Measurements from ENCODE around the gene DNAAF5. TPM values are rescaled to one million over a fixed set of nuclear protein-coding genes. Genes with fewer than 3 reads are reported as not detected.

DNAAF5 gene
- polyA plus RNA-seq, 1 of the 3 experiments (the other 2 are of a cell fraction) = 58.5 TPM

DNA sequence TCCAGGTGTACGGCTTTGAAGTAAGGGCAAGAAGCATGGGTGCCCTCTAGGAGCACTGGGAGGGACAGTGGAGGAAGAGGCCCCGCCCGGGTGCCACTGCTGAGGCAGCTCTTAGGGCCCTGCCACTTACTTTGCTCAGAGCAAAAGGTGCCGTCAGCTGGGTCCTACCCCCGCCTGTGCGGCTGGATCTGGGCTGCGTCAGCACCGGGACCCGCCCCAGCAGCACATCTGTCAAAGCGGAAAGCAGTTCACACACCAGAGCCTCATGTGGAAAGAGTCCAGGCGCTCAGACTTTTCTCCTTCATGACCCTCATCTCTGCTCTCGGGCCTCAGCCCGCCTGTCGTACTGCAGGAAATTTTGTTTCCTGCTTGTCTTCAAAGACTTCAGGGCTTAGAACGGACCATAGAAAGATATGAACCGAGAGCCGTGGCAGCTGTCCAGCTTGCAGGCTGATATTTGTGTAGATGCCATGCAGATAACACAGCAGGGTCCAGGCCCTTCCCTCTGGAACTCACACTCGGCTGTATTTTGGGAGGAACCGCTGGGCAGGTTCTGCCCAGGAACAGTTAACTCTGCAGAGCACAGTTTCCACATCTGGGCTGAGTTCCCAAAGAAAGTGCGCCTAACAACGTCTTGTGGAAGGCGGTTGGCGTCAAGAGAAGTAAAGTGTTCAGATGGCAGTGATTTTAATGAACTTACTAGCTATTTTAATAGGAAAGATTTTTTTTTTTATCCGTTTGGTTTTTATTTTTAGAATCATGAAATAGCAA lies 44.9 kb downstream of the DNAAF5 start:
- Histone ChIP-seq H3K27me3 (ENCODE audit: insufficient read depth) (no peaks in the 10 kb centered on the region), H3F3A (replicated peaks; ENCODE audit: insufficient read depth) (peaks cover 28% of the 10 kb centered on the region), H3K27ac (ENCODE audit: low read depth in 2 of 2, low read length in 1 of 2) (peak overlapping the region; percentile 6 to 88; a peak in 3 of 4 replicates), H2AFZ (ENCODE audit: low read depth) (no peak overlapping the region), H3K4me2 (no peak overlapping the region; the same call in 1 of the 2 replicates), H3K36me3 (replicated peaks in 1 of 2; ENCODE audit: control insufficient read depth in 1 of 2, insufficient read depth in 2 of 2, low read length in 1 of 2) (peaks cover 23 to 35% of the 10 kb centered on the region in 2 experiments), H3K9me3 (no peaks in the 10 kb centered on the region), H3K9ac (no peak overlapping the region), H4K20me1 (ENCODE audit: insufficient read depth) (no peaks in the 10 kb centered on the region), H3K4me1 (ENCODE audit: control insufficient read depth in 1 of 2, insufficient read depth in 2 of 2, low read depth in 1 of 2, low read length in 1 of 2) (peaks cover 21 to 45% of the 10 kb centered on the region in 2 experiments), H3K9me2 (no peaks in the 10 kb centered on the region), H3K79me2 (ENCODE audit: insufficient read depth) (0 out of 2 replicates have a peak, but pooled peaks cover 8% of the 10 kb centered on the region), H3K4me3 (ENCODE audit: low read depth in 2 of 2, low read length in 1 of 2) (no peak overlapping the region; a peak in 1 of 4 replicates)
- POLR2A ChIA-PET = interaction anchor here (1.2 to 1.6 kb wide), 2 partner anchors 39 to 105 kb away, joined by 3 to 4 read pairs; no protein-coding TSS in a partner anchor
- 59% methylated on average over 23 of the region's 24 CpGs for WGBS (ENCODE audit: low lambda C conversion rate)
- CTCF ChIA-PET = interaction anchor here (0.5 to 7.6 kb wide), 10 partner anchors 8 to 453 kb away, joined by 3 to 67 read pairs (median 7); no protein-coding TSS in a partner anchor
- TF ChIP-seq RCOR1 (IDR thresholded peaks at IDR 0.05; ENCODE audit: low read length) (peak; percentile 34; the same call in 1 of the 2 replicates), GATA2 (CRISPR knock-in tag; IDR thresholded peaks at IDR 0.05) (peak; percentile 91), MXI1 (IDR thresholded peaks at IDR 0.05; ENCODE audit: low read depth, low read length) (peak; percentile 88), TCF12 (IDR thresholded peaks at IDR 0.05) (no peak), FOXM1 (IDR thresholded peaks at IDR 0.05; ENCODE audit: low read depth) (no peak), ELF1 (IDR thresholded peaks at IDR 0.05) (no peak), MAX (IDR thresholded peaks at IDR 0.05; ENCODE audit: low read depth) (no peak), TAF1 (IDR thresholded peaks at IDR 0.05; ENCODE audit: borderline replicate concordance, low read depth, low read length) (no peak), SIN3A (IDR thresholded peaks at IDR 0.05; ENCODE audit: borderline replicate concordance, low read depth, low read length) (no peak), TEAD4 (IDR thresholded peaks at IDR 0.05; ENCODE audit: borderline replicate concordance, insufficient read depth) (no peak), EP300 (IDR thresholded peaks at IDR 0.05; ENCODE audit: borderline replicate concordance in 1 of 2, low read depth in 1 of 2, low read length in 1 of 2) (no peak; a peak in 1 of 4 replicates), USF1 (IDR thresholded peaks at IDR 0.05; ENCODE audit: borderline replicate concordance, low read depth) (no peak), JUND (IDR thresholded peaks at IDR 0.05) (no peak), REST (IDR thresholded peaks at IDR 0.05; ENCODE audit: low read depth, low read length) (peak; percentile 36; the same call in 1 of the 2 replicates)
- TF ChIP-seq, protein P1, sequence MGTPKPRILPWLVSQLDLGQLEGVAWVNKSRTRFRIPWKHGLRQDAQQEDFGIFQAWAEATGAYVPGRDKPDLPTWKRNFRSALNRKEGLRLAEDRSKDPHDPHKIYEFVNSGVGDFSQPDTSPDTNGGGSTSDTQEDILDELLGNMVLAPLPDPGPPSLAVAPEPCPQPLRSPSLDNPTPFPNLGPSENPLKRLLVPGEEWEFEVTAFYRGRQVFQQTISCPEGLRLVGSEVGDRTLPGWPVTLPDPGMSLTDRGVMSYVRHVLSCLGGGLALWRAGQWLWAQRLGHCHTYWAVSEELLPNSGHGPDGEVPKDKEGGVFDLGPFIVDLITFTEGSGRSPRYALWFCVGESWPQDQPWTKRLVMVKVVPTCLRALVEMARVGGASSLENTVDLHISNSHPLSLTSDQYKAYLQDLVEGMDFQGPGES (IDR thresholded peaks at IDR 0.05; ENCODE audit: low read depth, low read length) = no peak
- TF ChIP-seq, protein P2, sequence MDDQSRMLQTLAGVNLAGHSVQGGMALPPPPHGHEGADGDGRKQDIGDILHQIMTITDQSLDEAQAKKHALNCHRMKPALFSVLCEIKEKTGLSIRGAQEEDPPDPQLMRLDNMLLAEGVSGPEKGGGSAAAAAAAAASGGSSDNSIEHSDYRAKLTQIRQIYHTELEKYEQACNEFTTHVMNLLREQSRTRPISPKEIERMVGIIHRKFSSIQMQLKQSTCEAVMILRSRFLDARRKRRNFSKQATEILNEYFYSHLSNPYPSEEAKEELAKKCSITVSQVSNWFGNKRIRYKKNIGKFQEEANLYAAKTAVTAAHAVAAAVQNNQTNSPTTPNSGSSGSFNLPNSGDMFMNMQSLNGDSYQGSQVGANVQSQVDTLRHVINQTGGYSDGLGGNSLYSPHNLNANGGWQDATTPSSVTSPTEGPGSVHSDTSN (IDR thresholded peaks at IDR 0.05) = no peak
- DNase-seq = peak; percentile 76
